GM04503 (cell line): ENCODE measurements around the gene NCOA6.
"Not testable (repeated sequence)": the region's sequence is repeated elsewhere in the genome, so short reads cannot be mapped to it uniquely, and the experiment has no call there.

ENCODE experiments used
- DNase-seq: peaks from one replicate; pipeline ENCODE4 v3.0.0-alpha.2; 2012; ENCODE audit warnings: low read depth

Gene NCOA6

DNA sequence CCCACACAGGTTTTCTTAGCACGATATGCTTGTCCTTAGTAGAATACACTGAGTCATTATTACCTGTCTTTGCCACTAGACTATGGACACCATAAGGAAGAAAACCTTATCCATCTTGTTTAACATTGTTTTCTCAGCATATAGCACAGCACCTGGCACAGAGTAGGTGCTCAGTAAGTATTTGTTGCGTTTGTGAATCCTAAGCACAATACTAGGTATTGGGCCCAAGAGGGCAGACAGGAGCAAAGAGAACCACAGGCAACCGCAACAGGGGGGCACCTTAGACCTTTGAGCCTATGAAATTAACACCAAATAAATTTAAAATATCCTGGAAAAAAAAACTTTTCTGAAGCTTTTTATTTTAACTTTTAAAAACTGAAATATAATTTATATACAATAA lies 3.7 kb upstream of the NCOA6 start:
- DNase-seq, result no peak

DNA sequence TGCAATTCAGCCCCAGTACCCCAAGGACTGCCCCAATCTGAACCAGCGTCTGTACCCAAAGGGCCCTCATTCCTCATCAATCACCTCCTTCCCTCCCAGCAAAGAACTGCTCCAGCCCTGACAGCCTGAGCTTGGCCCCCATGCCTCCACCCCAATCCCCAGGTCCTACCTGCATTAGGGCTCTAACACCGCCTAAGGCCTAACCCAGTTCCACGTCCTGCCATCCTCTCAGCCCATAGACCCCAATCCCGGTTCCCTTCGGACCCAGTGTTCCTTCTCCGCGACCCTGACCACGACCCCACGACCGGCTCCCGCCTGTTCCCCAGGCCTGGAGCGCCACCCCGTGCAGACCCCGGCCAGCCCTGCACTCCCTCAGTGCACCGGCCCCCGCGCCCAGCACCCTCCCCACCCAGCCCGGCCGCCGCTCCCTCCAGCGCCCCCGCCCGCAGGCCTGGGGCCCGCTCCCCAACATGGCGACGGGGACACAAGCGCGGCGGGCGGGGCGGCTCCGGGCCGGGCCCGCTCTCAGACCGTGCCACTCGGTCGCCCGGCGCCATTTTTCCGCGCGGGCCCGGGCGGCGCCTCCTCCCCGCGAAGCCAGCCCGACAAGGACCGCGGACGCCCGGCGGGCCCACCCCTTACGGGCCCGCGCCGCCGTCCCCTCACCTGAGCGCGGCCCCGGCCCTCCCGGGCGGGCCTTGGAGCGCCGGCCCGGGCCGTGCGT lies 483 bp downstream of the NCOA6 start:
- no peak for DNase-seq

DNA sequence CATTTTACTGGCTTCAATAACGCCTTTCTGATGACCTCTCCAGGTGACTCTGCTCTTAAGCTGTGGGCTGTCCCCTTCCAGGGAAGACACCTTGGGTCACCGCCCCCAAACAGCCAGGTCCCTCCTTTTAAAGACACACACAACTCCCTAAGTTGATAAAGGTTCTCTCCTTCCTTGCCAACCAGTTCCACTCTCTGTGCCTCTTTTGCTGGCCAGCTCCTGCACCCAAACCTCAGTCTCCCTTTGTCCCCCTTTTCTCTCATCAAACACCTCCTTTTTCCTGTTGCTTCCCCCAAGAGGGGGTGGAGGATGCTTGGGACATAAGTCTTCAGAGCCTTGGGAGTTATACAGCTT lies 1.0 kb downstream of the NCOA6 start:
- no peak for DNase-seq

DNA sequence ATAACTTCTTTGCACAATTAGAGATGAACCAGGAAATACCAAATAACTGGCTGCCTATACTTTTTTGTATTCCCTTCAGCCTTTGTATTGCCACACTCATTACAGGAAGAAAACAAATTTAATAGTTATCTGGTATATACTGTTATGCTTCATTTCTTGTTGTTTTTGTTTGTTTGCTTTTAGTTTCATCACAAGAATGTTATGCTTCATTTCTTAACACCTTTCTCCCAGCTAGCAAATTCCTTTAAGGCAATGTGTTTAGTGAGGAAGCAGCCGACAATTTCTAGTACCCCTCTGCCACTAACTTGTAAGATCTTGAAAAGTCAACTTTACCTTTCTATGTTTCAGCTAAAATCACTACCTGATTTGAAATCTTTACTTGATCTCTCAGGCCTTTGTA lies 1.4 kb downstream of the NCOA6 start:
- no peak for DNase-seq

DNA sequence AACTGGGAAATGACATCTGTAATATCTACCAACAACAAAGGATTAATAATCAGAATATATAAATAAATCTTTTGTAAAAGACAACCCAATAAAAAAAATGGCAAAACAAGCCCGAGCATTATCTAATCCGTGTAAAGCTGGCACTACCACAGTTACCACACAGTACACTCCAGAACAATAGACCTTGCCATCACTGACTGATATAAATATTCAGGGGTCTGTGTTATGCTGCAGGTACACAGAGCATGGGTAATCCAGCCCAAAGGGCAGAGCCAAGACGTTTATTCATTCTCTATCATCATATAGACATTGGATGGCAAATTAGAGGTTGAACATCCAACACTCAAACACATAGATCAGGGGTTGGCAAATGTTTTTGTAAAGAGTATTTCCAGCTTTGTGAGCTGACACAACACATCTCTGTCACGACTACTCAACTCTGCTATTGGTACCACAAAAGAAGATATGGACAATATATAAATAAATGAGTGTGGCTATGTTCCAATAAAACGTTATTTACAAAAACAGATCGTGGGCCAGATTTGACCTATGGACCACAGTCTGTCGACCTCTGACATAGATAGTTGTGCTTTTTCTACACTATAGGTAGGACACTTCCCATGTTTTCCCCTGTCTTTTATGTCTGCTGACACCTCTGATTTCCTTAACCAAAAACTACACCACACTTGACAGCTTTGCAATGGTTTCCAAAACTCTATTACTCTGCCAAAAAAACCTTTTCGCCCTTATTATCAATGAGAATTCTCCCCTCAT lies 4.5 kb downstream of the NCOA6 start:
- DNase-seq, result no peak

DNA sequence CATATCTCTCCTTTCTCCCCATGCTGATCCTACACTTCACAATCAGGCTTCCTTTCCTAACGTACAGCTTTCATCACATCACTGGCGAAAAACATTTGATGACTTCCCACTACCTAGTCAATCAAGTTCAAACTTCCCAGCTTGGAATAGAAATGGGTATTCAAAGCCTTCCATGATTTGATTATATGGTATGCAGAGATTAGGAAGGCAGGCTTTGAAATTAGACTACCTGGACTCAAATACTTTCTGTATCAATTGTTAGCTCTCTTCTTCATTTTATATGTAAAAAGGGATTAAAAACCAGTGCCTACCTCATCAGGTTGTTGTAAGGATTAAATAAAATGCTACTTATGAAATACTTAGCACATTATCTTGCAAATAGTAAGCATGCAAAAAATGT lies 7.7 kb downstream of the NCOA6 start:
- no peak for DNase-seq

DNA sequence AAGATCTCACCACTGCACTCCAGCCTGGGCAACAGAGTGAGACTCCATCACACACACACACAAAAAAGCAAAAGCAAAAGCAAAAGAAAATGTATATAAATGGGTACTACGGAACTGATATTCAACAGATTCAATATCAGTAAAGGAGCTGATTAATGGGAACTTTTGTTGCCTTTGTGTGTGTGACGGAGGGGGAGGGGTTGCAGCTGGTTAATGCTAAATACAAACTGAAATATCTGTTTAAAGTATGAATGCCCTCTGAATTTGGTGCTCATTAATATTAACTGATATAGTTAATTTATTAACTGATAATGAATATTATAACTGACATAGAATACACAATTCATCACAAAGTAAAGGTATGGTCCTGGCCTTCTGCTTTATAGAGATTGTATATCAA lies 8.4 kb downstream of the NCOA6 start:
- DNase-seq, result no peak

DNA sequence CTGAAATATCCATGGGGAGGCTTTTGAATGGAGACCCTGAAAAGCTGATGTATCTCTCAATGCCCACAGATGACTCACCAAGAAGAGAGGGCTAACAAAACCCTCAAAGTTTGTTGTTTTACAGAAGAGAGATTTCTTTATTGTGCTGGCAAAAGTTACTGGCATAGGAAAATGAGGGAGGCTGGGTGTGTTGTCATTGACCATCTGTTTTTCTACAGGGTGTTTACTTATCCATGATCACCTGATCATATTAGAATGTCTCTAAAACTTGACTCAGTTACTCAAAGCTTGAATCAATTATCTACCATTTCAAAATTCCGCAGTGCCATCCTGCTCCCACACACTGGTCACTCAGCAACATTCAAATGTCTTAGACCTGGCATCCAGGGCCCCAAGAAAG lies 9.8 kb downstream of the NCOA6 start:
- DNase-seq, result no peak

DNA sequence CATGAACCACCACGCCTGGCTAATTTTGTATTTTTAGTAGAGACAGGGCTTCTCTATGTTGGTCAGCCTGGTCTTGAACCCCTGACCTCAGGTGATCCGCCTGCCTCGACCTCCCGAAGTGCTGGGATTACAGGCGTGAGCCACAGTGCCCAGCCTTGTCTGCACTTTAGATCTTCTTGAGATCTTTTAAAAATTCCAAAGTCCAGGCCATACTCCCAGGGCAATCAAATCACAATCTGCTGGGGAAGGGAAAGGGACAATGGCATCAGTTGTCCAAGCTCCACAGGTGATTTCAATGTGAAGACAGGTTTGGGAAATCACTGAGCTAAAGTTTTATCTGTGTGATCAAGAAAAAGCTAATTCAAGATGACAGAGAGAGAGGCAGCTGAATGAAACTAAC lies 16.9 kb downstream of the NCOA6 start:
- no peak for DNase-seq

DNA sequence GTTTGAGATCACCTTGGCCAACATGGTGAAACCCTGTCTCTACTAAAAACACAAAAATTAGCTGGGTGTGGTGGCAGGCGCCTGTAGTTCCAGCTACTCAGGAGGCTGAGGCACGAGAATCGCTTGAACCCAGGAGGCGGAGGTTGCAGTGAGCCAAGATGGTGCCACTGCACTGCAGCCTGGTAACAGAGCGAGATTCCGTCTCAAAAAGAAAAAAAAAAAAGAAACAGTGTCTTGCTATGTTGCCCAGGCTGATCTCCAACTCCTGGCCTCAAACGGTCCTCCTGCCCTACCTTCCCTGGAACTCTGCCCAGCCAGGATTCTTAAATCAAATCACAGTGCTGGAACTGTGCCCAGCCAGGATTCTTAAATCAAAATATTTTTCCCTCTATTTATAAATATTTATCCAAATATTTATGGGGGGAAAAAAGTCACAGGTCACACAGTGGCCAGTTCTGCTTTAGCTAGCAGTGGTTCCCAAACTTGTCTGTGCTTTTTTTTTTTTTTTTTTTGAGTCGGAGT lies 17.4 kb downstream of the NCOA6 start:
- DNase-seq, result not testable (repeated sequence)

DNA sequence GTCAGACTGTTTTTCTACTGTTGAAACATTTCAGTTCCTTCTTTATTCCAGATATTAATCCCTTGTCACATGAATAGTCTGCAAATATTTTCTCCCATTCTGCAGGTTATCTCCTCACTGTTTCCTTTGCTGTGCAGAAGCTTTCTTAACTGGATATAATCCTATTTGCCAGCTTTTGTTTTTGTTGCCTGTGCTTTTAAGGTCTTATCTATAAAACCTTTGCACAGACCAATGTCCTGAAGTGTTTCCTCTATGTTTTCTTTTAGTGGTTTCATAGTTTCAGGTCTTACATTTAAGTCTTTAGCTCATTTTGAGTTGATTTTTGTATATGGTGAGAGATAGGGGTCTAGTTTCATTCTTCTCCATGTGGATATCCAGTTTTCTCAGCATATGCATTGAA lies 19.2 kb downstream of the NCOA6 start:
- DNase-seq, result no peak

DNA sequence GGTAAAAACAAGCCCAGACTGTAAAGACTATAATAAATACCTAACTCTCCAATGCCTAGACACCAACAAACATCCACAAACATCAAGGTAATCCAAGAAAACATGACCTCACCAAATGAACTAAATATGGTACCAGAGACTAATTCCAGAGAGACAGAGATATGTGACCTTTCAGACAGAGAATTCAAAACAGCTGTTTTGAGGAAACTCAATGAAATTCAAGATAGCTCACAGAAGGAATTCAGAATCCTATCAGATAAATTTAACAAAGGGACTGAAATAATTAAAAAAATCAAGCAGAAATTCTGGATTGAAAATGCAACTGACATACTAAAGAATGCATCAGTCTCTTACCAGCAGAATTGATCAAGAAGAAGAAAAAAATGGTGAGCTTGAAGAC lies 26.6 kb downstream of the NCOA6 start:
- DNase-seq, result peak; percentile 17

DNA sequence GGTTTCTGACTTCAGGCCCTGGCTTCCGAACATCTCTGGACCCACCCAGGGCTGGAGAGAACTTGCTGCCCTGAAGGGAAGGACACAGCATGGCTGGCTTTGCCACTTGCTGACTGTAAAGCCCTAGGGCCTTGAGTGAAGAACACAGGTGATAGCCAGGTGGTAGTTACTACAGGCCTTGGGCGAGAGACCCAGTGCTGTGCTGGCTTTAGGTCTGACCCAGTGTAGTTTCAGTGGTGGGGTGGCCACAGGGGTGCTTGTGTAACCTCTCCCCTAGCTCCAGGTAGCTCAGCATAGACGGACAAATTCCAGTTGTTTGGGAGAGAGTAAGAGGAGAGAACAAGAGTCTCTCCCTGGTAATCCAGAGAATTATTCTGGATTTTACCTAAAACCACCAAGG lies 27.1 kb downstream of the NCOA6 start:
- DNase-seq, result no peak

DNA sequence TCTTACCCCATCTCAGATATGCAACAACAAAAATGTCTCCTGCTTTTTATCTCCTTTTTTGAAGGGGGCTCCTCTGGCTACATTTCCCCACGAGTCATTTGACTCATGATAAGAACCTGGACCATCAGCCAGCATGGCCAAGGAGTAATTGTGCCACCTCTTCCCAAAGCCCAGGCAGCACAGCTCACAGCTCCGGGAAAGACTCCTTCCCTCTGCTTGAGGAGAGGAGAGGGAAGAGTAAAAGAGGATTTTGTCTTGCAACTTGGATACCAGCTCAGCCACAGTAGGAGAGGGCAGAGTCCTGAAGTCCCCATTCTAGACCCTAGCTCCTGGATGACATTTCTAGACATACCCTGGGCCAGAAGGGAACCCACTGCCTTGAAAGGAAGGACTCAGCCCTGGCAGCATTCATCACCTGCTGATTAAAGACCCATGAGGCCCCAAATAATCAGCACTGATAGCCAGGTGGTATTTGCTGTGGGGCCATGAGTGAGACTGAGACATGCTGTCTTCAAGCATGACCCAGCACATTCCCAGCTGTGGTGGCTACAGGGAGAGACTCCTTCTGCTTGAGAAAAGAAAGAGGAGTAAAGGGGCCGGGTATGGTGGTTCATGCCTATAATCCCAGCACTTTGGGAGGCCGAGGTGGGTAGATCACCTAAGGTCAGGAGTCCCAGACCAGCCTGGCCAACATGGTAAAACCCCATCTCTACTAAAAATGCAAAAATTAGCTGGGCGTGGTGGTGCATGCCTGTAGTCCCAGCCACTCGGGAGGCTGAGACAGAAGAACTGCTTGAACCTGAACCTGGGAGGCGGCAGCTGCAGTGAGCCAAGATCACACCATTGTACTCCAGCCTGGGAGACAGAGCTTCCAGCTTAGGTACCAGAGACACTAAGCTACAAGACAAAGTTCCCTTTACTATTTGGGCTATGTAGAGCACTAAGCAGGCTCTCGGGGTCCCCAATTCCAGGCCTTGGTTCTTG lies 28.1 kb downstream of the NCOA6 start:
- no peak for DNase-seq

DNA sequence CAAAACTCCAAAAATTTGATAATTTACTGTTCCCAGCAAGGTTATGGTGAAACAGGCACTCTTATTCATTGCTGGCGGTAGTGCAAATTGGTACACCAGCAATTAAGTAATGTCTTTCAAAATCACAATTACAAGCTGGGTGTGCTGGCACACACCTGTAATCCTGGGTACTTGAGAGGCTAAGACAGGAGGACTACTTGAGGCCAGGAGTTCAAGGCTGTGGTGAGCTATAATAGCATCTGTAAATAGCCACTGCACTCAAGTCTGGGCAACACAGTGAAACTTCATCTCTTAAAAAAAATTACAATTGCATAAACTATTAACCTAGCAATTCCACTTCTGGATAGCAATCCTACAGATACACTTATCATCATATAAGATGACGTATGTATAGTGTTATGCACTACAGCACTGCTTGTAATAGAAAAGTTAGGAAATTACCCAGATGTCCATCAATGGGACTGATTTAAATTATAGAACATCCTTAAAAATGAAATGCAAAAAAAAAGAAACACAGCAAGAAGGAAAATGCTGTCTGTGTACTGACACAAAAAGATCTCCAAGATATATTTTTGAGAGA lies 31.4 kb downstream of the NCOA6 start:
- DNase-seq, result no peak

DNA sequence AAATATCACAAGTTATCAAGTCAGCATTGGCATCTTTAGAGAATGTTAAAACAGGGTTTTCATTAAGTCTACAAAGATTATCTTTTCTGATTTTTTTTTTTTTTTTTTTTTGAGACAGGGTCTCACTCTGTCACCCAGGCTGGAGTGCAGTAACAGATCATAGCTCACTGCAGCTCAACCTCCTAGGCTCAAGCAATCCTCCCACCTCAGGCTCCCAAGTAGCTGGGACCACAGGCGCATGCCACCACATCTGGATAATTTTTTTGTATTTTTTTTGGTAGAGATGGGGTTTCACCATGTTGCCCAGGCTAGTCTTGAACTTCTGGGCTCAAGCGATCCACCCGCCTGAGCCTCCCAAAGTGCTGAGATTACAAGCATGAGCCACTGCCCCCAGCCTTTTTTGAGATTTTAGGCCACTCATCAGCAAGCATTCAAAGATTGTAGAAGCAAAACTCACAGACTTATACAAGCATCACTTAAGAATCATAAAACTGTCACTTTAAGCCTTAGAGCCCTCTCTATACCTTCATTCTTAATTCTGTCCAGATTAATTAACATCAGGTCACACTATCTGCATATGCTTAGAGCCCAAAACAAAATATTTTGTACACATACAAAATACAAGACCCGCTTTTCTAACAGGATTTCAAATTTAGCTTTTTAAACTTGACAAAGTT lies 32.6 kb downstream of the NCOA6 start:
- DNase-seq, result no peak

DNA sequence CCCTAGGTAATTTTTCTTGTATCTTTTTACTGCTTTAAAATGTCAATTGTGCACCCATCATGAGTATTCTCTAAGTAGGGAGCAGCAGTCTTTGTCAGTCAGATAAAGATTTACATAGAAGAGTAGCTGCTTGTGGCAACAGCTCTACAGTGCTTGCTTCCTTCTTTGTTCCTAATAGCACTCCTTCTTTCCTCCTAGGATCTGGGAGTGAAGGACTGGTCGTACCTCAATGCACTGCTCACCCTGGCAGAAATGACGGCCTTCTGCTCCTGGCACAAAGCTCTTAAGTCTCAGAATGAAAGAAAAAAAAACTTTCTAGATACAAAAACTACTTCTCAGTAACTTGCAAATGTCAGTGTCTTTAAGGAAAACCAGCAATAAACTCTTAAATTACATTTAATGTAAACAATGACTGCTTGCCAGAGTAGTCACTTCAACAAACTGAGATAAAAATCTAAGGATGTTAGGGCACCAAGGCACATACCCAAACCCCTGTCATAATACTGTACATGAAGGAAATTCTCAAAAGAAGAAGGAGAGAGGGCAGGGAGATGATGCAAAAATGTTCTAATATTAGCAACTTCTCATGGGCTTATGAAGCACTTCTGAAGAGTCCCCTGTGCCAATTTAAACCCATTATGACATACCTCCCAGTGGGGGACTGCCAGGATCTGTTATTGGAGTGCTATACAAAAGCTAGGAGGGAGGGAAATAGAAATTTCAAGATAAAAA lies 34.0 kb downstream of the NCOA6 start:
- DNase-seq, result peak; percentile 42

DNA sequence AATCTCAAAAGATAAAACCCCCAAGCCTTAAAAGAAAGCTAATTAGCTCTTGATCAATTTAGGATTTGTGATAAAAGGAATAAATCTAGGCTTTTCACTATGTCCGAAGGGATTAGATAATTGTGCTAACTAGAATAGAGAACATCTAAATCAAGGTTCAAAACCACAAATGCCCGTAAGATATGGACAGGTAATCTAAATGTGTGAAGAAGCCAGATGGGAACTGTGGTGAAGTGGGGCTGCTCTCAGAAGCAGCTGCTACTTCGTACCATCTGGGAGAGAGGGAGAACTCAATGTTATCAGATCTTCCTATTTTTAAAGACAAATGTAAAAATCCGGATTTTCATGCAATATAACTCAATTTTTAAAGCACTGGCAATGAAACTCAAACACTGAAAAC lies 44.2 kb downstream of the NCOA6 start:
- DNase-seq, result no peak

DNA sequence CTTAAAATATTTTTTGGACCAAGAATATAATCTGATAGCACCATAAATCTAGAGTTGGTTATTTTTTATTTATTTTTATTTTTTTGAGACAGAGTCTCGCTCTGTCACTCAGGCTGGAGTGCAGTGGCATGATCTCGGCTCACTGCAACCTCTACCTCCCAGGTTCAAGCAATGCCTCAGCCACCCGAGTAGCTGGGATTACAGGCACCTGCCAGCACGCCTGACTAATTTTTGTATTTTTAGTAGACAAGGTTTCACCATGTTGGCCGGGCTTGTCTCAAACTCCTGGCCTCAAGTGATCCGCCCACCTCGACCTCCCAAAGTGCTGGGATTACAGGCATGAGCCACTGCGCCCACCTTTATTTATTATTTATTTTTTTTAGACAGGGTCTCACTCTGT lies 45.2 kb downstream of the NCOA6 start:
- DNase-seq, result not testable (repeated sequence)

DNA sequence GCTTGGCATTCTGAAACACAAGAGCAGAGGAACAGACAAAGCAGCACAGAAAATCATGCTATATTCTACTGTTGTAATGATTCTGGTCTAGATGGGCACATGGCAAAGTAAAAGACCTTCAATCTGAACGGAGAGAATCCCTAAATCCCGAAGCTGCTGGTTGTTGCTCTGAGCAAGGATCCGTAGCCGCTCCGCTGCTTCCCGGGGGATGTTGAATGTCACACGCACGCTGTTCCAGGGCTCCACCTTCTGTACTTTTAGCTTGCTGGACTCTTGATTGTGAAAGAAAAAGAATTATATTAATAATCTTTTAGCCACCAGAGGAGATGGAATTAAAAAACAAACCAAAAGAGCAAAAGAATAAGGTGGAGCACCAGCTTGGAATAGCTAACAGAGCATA lies 49.3 kb downstream of the NCOA6 start:
- no peak for DNase-seq

DNA sequence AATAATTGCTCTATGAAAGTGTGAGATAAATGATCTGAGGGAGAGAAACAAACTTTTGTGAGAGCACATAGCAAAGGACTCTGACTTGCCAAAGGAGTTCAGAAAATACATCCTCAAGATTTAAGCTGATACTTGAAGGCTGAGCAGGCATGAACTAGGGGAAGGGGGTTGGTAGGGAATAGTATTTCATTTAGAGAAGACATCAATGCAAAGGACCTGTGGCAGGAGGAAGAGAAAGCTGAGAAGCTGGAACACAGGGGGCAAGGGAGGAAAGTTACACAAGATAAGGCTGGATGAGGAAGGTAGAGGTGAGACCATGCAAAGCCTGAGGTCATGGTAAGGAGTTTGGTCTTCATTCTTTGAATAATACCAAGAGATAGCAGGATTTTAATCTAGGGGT lies 50.6 kb downstream of the NCOA6 start:
- no peak for DNase-seq
